Tibial nerve (tissue), 4 donors: ENCODE measurements around the gene GALNT13.

ENCODE experiments used
- EP300 ChIP-seq, 2 donors: sonication (generic); formaldehyde crosslinking; IDR thresholded peaks; one replicate each; pipeline ENCODE4 v1.6.1; 2017; ENCODE audit warnings: antibody characterized with exemption in 2 of 2, mild to moderate bottlenecking in 1 of 2
- POLR2A ChIP-seq, 2 donors: fragments of 450-650 bp; IDR thresholded peaks; one replicate each; pipeline ENCODE4 v1.6.1; 2017; ENCODE audit warnings: antibody characterized with exemption in 2 of 2, mild to moderate bottlenecking in 2 of 2, moderate library complexity in 2 of 2
- TF ChIP-seq, protein P1 (sequence below), 5 experiments: fragments of 200-600 bp in 3 of 5; fragments of 450-650 bp in 2 of 5; sonication (generic) in 3 of 5; IDR thresholded peaks; one replicate each; pipeline ENCODE4 v1.5.1; 2016 to 2019; ENCODE audit warnings: antibody characterized with exemption in 5 of 5, mild to moderate bottlenecking in 3 of 5, moderate library complexity in 2 of 5

- TF ChIP-seq, protein P1, sequence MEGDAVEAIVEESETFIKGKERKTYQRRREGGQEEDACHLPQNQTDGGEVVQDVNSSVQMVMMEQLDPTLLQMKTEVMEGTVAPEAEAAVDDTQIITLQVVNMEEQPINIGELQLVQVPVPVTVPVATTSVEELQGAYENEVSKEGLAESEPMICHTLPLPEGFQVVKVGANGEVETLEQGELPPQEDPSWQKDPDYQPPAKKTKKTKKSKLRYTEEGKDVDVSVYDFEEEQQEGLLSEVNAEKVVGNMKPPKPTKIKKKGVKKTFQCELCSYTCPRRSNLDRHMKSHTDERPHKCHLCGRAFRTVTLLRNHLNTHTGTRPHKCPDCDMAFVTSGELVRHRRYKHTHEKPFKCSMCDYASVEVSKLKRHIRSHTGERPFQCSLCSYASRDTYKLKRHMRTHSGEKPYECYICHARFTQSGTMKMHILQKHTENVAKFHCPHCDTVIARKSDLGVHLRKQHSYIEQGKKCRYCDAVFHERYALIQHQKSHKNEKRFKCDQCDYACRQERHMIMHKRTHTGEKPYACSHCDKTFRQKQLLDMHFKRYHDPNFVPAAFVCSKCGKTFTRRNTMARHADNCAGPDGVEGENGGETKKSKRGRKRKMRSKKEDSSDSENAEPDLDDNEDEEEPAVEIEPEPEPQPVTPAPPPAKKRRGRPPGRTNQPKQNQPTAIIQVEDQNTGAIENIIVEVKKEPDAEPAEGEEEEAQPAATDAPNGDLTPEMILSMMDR (IDR thresholded peaks at IDR 0.05), result no peak
- no peak for TF ChIP-seq POLR2A (IDR thresholded peaks at IDR 0.05)
- no peak for TF ChIP-seq EP300 (IDR thresholded peaks at IDR 0.05)
Observed at GRCh38 chr2:154247503-154247902, 375.8 kb downstream of the GALNT13 start.
